ENCODE data around the gene OR4F15.
"Not testable (repeated sequence)": the region's sequence is repeated elsewhere in the genome, so short reads cannot be mapped to it uniquely, and the experiment has no call there.

OR4F15 gene

GRCh38 chr15:101781928-101782327 lies 30.1 kb upstream of the OR4F15 start:
- no peak overlapping the region for H3K4me3 ChIP-seq (ENCODE audit: low read depth, low read length)
- DNase-seq (ENCODE audit: low read depth): no peak
- no peak for TF ChIP-seq CTCF (IDR thresholded peaks at IDR 0.05; ENCODE audit: control insufficient read depth, extremely low read depth, insufficient read depth)

- no peak for DNase-seq (ENCODE audit: low read depth)
- no peak overlapping the region for H3K4me3 ChIP-seq (ENCODE audit: low read depth, low read length)
- TF ChIP-seq CTCF (IDR thresholded peaks at IDR 0.05; ENCODE audit: control insufficient read depth, extremely low read depth, insufficient read depth): no peak
Measured at GRCh38 chr15:101784644-101785043, 27.4 kb upstream of the OR4F15 start.

GRCh38 chr15:101786422-101786821 lies 25.6 kb upstream of the OR4F15 start:
- H3K4me3 ChIP-seq (ENCODE audit: low read depth, low read length); DNase-seq (ENCODE audit: low read depth): not testable (repeated sequence)

- DNase-seq (ENCODE audit: low read depth): not testable (repeated sequence)
Measured at GRCh38 chr15:101788001-101788400, 24.0 kb upstream of the OR4F15 start.

GRCh38 chr15:101788503-101789269 lies 23.3 kb upstream of the OR4F15 start:
- H3K4me3 ChIP-seq (ENCODE audit: low read depth, low read length); DNase-seq (ENCODE audit: low read depth): not testable (repeated sequence)

More at GRCh38 chr15:101788001-101788400, 24.0 kb upstream of the OR4F15 start:
- not testable (repeated sequence) for H3K4me3 ChIP-seq (ENCODE audit: low read depth, low read length)

- H3K4me3 ChIP-seq (ENCODE audit: low read depth, low read length); DNase-seq (ENCODE audit: low read depth): not testable (repeated sequence)
Measured at GRCh38 chr15:101790748-101791147, 21.3 kb upstream of the OR4F15 start.

- not testable (repeated sequence) for DNase-seq (ENCODE audit: low read depth); H3K4me3 ChIP-seq (ENCODE audit: low read depth, low read length)
Measured at GRCh38 chr15:101793981-101794380, 18.0 kb upstream of the OR4F15 start.

GRCh38 chr15:101795455-101795854 lies 16.5 kb upstream of the OR4F15 start:
- TF ChIP-seq CTCF (IDR thresholded peaks at IDR 0.05; ENCODE audit: control insufficient read depth, extremely low read depth, insufficient read depth): no peak
- no peak overlapping the region for H3K4me3 ChIP-seq (ENCODE audit: low read depth, low read length)
- no peak for DNase-seq (ENCODE audit: low read depth)

GRCh38 chr15:101799665-101800064 lies 12.3 kb upstream of the OR4F15 start:
- DNase-seq (ENCODE audit: low read depth): no peak
- no peak for TF ChIP-seq CTCF (IDR thresholded peaks at IDR 0.05; ENCODE audit: control insufficient read depth, extremely low read depth, insufficient read depth)
- no peak overlapping the region for H3K4me3 ChIP-seq (ENCODE audit: low read depth, low read length)

- DNase-seq (ENCODE audit: low read depth): no peak
- H3K4me3 ChIP-seq (ENCODE audit: low read depth, low read length): no peak overlapping the region
- TF ChIP-seq CTCF (IDR thresholded peaks at IDR 0.05; ENCODE audit: control insufficient read depth, extremely low read depth, insufficient read depth): no peak
Measured at GRCh38 chr15:101801048-101801447, 11.0 kb upstream of the OR4F15 start.
